Aorta (tissue), 5 donors: ENCODE results near the gene IFT57. TPM values are rescaled to one million over a fixed set of nuclear protein-coding genes. Genes with fewer than 3 reads are reported as not detected.

Experiments
- ATAC-seq: fragments of 200-7000 bp; cut with Tn5 transposase; one replicate; pipeline ENCODE4 v1.9.1; 2022; ENCODE audit warnings: moderate library complexity; ENCODE audit not compliant: low FRiP score
- DNase-seq, 2 donors: peaks; one replicate each; pipeline ENCODE4 v3.0.0-alpha.2; 2020
- H3K27ac ChIP-seq, 2 donors: one replicate each; pipeline ENCODE4 v1.5.1; 2013; ENCODE audit warnings: low read length in 2 of 2, mild to moderate bottlenecking in 2 of 2, moderate library complexity in 2 of 2, control low read depth in 1 of 2, inconsistent platforms in 1 of 2, low read depth in 1 of 2
- H3K27me3 ChIP-seq, 2 donors: one replicate each; pipeline ENCODE4 v1.6.1; 2013; ENCODE audit warnings: control low read depth in 1 of 2, low read length in 1 of 2, mild to moderate bottlenecking in 1 of 2, moderate library complexity in 1 of 2; ENCODE audit not compliant: insufficient read depth in 2 of 2, control insufficient read depth in 1 of 2
- H3K36me3 ChIP-seq, 2 donors: one replicate each; pipeline ENCODE4 v1.6.1; 2013; ENCODE audit warnings: control low read depth in 1 of 2, low read length in 1 of 2, mild to moderate bottlenecking in 1 of 2; ENCODE audit not compliant: insufficient read depth in 2 of 2, control insufficient read depth in 1 of 2
- H3K4me1 ChIP-seq, 2 donors: one replicate each; pipeline ENCODE4 v1.6.1; 2013; ENCODE audit warnings: low read length in 2 of 2, control low read depth in 1 of 2, mild to moderate bottlenecking in 1 of 2, moderate library complexity in 1 of 2; ENCODE audit not compliant: insufficient read depth in 2 of 2, control insufficient read depth in 1 of 2
- H3K4me3 ChIP-seq, 2 donors: one replicate each; pipeline ENCODE4 v1.5.1; 2013; ENCODE audit warnings: low read length in 2 of 2, control low read depth in 1 of 2, mild to moderate bottlenecking in 1 of 2
- H3K9me3 ChIP-seq: one replicate; pipeline ENCODE4 v1.6.1; 2013; ENCODE audit warnings: mild to moderate bottlenecking, low read length; ENCODE audit not compliant: control insufficient read depth
- WGBS, 2 donors: extraction: QIAGEN DNeasy Blood & Tissue Kit; methylation state at CpG; one replicate each; pipeline ENCODE4 v1.1.7; 2013; 5-methylcytosine and 5-hydroxymethylcytosine counted together
- intact Hi-C, 2 donors: fragments of 100-400 bp; cut with DNase I; formaldehyde crosslinking; loops; one replicate each; pipeline versions ENCODE4 v1.14.2 to v1.15.0; 2022
- polyA plus RNA-seq, 2 donors: library from polyadenylated mRNA; stranded (reverse); fragments of 200-250 nt; gene quantifications; one replicate each; pipeline ENCODE4 v1.2.3, GENCODE V29; 2013
- total RNA-seq, 2 donors: library from RNA; stranded (reverse); fragmentation: NEBNext Ultra II Directional; extraction: Animal tissue kit (Norgen Biotek cat#: 25700); gene quantifications; one replicate each; pipeline ENCODE4 v1.2.1, GENCODE V29; 2021
- donor health status: healthy with polysubstance abuse.
- donor health status: Bipolar disorder and iron deficiency.
- donor health status: DM: no; HTN: no; CAD: no.
- donor health status: DM: no; HTN: no; CAD: no.
- donor health status: DM: yes; HTN: yes; CAD: no.

Gene IFT57
- total and polyA plus RNA-seq, 4 donors, result 38.3 to 53.0 (median 43.5) TPM

DNA sequence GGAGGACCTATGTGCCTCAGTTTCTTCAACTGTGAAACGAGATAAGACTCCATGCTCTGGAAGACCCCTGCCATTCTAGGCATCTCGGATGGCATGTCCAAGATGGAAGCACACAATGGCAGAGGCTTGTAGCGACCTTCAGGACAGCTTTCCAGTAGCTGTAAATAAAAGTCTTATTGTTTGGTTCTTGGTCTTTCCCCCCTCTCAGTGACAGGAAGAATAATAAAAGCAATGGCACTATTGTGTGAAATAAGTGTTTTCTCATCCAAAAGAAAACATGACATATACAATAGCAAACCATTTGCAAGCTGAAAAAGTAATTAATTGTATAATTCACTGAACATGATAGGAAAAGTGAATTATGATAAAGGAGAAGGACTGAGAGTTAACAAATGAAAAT is 98.9 kb downstream of the IFT57 start:
- DNase-seq (no peak), ATAC-seq (no peak)
- Histone ChIP-seq H3K36me3 (no peaks in the 10 kb centered on the region), H3K9me3 (no peaks in the 10 kb centered on the region), H3K4me1 (no peaks in the 10 kb centered on the region), H3K4me3 (no peak overlapping the region), H3K27ac (no peak overlapping the region), H3K27me3 (no peaks in the 10 kb centered on the region)
- 74 to 76% methylated on average over 3 of the region's 3 CpGs for WGBS, 2 donors
- intact Hi-C loops, result no loop called here

DNA sequence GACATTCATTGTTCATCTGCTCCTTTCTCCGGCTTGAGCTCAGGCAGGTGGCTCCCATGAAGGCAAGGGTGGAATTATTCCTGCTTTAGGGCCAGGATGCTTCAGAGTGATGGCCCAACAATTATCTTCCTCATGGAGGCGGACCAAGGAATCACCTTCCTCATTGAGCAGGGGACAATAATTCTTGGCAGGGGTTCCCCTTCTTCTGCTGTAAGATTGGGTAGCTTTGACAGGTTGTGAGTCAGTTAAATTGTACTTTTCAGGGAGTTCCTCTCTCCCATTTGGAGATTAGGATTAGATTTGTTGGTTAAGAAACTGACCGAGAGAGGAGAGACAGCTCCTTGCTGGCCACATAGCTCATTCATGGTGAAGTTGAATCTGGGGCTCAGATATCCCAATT is 99.9 kb downstream of the IFT57 start:
- 80 to 86% methylated on average over 3 of the region's 3 CpGs for WGBS, 2 donors
- Histone ChIP-seq H3K27me3 (no peaks in the 10 kb centered on the region), H3K4me3 (no peak overlapping the region), H3K9me3 (no peaks in the 10 kb centered on the region), H3K27ac (no peak overlapping the region), H3K36me3 (no peaks in the 10 kb centered on the region), H3K4me1 (no peaks in the 10 kb centered on the region)
- intact Hi-C loops, result no loop called here
- DNase-seq (no peak), ATAC-seq (no peak)

DNA sequence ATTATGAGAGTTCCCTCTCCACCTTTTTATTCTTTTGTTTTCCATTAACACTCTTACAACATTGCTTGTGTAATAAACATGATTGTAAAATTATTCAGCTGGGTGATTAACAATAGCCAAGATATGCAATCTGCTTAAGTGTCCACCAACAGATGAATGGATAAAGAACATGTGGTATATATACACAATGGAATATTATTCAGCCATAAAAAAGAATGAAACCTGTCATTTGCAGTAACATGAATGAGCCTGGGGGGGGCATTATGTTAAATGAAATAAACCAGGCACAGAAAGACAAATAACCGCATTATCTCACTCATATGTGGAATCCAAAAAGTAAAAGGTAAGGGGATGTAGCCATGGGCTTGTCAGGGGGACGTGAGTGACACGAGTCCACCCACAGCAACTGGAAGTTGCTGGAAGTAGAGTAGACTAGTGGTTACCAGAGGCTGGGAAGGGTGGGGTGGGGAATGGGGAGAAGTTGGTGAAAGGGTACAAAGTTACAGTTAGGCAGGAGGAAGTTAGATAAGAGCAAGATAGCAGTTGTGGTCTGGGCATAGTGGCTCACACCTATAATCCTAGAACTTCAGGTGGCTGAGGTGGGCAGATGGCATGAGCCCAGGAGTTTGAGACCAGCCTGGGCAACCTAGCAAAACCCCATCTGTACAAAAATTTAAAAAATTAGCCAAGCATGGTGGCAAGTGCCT is 102.7 kb downstream of the IFT57 start:
- DNase-seq, result no peak

DNA sequence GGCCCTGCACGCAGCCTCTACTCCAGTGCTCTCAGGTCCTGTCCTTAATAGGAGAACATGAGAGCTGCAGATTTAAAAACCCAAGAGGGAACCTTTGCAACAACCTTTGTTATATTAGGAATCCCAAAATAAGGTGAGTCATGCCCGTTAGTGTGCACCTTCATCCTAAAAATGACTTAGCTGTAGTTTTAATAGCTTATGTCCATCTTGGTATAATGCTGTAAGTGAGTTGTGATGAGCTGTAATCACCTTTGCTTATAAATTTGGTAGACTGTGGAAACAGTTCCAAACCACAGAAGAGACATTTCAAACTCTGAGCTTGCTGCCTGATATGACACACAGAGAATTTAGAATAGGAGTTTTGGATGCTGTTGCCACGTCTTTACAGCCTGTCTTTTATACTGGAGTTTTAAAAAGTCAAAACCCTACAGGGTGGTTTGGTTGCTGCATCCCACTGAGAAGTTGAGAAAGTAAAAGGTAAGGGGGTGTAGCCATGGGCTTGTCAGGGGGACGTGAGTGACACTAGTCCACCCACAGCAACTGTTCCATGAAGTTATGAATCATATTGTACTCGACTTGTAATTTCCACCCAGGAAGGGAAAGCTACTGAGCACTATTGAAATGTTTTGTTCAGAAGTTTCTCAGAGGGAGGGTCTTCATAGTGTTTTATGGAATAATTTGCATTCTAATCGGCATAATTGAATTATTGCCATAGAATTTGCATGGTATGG is 104.0 kb downstream of the IFT57 start:
- no peak overlapping the region for H3K27ac ChIP-seq
- H3K4me3 ChIP-seq, result no peak overlapping the region
- WGBS, 2 donors, result 81 to 83% methylated on average over 6 of the region's 6 CpGs
- ATAC-seq (no peak), DNase-seq (no peak)
- no peaks in the 10 kb centered on the region for H3K27me3 ChIP-seq
- no peaks in the 10 kb centered on the region for H3K9me3 ChIP-seq
- intact Hi-C loops, result no loop called here
- no peaks in the 10 kb centered on the region for H3K36me3 ChIP-seq
- H3K4me1 ChIP-seq, result no peaks in the 10 kb centered on the region

More for the DNA sequence above, 102.7 kb downstream of the IFT57 start:
- H3K27me3 ChIP-seq, result no peaks in the 10 kb centered on the region
- no peaks in the 10 kb centered on the region for H3K9me3 ChIP-seq
- intact Hi-C loops, result no loop called here
- no peak overlapping the region for H3K27ac ChIP-seq
- no peaks in the 10 kb centered on the region for H3K36me3 ChIP-seq
- no peak overlapping the region for H3K4me3 ChIP-seq
- no peak for ATAC-seq
- WGBS, 2 donors, result 95 to 96% methylated on average over 3 of the region's 3 CpGs
- no peaks in the 10 kb centered on the region for H3K4me1 ChIP-seq

DNA sequence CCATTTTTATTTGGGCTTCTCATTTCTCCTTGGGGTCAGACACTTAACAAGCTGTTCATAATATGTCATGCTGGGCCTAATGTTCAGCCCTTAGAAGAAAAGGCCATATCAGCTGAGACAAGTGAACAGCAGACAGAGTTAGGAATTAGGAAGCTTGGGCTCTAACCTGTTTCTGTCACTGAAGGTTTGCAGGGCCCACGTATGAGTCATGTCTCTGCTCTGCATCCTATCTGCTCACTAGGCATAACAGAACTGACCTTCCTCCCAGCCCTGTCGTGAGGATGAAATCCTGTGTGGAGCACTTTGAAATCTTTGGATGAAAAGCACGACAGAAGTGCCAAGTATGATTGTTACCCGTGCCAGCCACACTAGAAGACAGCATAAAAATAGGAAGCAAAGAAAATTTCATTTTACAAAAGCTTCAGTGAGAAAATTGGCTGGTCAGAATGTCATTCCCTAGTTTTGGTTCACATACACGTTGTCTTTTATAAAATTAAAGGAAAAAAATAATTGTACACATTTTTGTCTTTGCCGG is 104.9 kb downstream of the IFT57 start:
- 16 to 18% methylated on average over 6 of the region's 6 CpGs for WGBS, 2 donors
- no peaks in the 10 kb centered on the region for H3K4me1 ChIP-seq
- no peaks in the 10 kb centered on the region for H3K27me3 ChIP-seq
- H3K9me3 ChIP-seq, result no peaks in the 10 kb centered on the region
- ATAC-seq (no peak), DNase-seq (no peak)
- intact Hi-C loops, result no loop called here
- H3K27ac ChIP-seq, result no peak overlapping the region
- H3K36me3 ChIP-seq, result no peaks in the 10 kb centered on the region
- no peak overlapping the region for H3K4me3 ChIP-seq

DNA sequence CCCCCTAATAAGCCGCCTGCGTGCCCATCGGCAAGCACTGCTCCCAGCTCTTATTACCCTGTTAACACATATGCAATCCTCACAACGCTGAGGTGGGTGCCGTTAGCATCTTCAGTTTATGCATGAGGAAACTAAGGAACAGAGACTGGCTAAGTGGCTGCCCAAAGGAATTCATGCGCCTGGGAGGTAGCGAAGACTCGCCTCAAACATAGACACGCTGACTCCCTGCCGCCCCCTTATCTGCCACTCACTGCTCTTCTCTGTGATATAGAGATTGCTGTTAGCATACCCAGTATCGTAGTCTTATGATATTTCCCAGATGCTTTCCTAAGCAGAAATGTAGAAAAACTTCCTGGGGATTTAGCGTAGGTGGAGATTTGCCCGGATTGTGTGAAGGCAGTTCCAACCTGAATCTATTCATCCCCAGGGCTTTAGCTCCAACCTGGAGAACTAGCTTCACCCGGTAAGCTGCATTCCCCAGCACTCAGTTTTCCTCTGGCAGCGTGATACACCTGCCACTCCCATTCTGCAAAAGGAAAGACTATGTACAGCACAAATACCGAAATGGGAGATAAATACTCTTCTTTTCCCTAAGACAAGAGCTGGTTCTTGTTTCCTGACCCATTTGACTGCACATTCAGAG is 107.7 kb downstream of the IFT57 start:
- Histone ChIP-seq H3K4me3 (no peak overlapping the region), H3K27me3 (no peaks in the 10 kb centered on the region), H3K36me3 (no peaks in the 10 kb centered on the region), H3K4me1 (no peaks in the 10 kb centered on the region), H3K27ac (no peak overlapping the region), H3K9me3 (no peaks in the 10 kb centered on the region)
- DNase-seq, result no peak
- no peak for ATAC-seq
- WGBS, 2 donors, result 80 to 82% methylated on average over 16 of the region's 16 CpGs
- intact Hi-C loops, result no loop called here

DNA sequence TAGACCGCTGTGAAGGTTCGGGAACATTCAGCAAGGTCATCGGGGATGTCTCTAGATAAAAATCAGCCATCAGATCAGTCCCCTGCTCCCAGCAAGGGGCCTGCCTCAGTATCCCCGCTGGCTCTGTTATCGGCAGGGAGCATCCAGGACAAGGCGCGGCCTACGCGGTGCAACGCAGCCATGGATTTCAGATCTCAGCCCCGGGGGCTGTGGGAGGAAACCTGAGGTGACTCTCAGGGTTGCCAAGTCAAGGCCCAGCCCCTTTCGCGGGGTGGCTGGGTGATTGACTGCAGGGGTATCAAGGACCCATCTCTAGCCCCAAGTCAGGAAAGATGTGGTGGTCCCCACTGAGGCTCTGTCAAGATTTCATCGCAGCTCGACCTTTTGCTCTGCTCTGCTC is 108.2 kb downstream of the IFT57 start:
- ATAC-seq (no peak), DNase-seq (no peak)
- intact Hi-C loops, result no loop called here
- Histone ChIP-seq H3K27ac (no peak overlapping the region), H3K36me3 (no peaks in the 10 kb centered on the region), H3K4me3 (no peak overlapping the region), H3K4me1 (no peaks in the 10 kb centered on the region), H3K9me3 (no peaks in the 10 kb centered on the region), H3K27me3 (no peaks in the 10 kb centered on the region)
- 91 to 94% methylated on average over 15 of the region's 15 CpGs for WGBS, 2 donors

DNA sequence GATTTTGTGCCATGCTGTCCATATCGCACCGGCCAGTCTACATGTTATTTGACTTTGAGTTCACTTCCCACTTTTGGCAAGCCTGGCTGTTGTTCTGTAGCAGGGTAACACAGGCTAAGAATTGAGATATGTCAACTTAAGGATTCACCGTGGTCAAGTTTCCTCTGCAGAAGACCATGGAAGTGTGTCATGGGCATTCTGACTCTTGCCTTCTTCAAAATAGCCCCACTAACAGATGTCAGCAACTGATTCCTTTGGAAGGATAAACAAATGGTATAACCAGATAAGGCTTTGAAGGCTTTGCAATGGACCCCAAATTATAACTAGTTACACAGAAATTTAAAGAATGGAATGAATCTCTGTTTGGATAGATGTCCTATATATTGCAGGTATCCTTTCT is 111.3 kb downstream of the IFT57 start:
- DNase-seq (no peak), ATAC-seq (no peak)
- intact Hi-C loops, result no loop called here
- Histone ChIP-seq H3K36me3 (no peaks in the 10 kb centered on the region), H3K27ac (no peak overlapping the region), H3K27me3 (no peaks in the 10 kb centered on the region), H3K4me3 (no peak overlapping the region), H3K4me1 (no peaks in the 10 kb centered on the region), H3K9me3 (no peaks in the 10 kb centered on the region)
- 92 to 96% methylated on average over 3 of the region's 3 CpGs for WGBS, 2 donors
